Measurements from ENCODE around the gene TINAGL1.

Gene TINAGL1

DNA sequence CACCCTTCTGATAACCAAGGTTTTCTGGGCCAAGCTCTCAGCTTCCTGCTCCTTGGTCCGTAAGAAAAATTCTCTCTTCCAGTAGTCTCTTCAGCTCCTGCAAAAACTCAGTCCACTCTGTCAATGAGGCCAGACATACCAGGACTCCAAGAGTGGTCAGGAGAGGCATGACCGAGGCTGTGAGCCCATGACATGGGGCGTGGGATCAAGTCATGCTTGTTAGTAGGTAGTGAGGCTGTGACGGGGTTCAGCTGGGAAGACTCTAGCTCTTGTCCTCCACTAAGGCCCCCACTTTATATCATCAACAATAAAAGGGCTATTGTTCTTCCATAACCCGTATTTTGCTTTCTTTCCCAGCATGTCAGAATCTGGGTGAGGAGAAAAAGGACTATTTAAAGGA lies 31.0 kb downstream of the TINAGL1 start:
- no peak for DNase-seq (ENCODE audit: low read depth in 2 of 2)

DNA sequence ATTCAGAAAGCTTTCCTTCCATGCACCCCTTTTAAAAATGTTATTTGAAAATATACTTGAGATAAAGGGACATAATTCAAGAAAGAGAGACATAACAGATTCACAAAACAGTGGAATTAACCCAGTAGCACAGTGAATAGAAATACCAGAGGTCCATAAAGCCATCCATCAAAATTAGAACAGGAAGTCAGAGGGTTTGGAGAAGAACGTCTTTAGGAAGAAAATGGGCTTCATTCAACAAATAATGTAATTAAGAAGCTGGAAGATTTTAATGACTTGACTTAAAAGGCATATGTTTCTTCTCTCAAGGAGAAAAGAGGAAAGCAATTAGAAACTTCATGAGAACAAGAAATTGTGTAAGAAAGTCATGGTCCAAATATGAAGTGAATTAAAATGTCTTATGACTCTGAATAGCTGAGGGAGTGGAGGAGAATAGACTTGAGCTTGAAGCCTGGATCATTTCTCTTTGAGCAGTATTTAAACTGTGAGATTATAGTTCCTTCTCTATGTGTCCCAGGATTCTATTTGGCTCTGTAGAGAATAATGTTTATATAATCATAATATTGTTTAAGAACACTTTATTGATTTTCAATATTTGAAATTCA lies 33.3 kb downstream of the TINAGL1 start:
- no peak for DNase-seq (ENCODE audit: low read depth in 2 of 2)

DNA sequence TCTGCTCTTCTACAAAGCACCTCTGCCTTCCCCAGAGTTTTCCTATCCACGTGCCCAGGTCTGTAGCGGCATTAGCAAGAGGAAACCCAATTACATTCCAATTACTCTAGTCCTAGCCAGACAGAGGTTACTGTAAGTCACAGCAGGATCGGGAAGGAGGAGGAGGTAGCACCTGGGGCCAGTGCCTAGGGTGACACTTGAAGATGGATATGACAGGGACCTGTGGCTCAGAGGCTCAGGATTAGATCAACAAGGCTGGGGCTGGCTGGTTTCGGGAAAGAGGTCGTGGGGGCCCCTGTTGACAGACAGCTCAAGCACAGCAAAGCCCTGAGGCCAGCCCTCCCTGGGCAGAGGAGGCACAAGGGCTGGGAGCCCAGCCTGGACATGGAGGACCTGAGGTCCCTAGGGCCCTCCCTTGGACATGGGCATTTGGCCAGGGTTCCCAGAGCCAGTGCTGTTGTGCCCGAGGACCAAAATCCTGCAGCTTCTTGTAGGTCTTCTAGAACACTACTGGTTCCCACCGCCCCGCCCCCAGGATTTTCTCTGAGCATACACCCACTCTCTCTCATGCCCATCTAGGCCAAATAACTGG lies 38.2 kb downstream of the TINAGL1 start:
- DNase-seq (ENCODE audit: low read depth in 2 of 2) = no peak

DNA sequence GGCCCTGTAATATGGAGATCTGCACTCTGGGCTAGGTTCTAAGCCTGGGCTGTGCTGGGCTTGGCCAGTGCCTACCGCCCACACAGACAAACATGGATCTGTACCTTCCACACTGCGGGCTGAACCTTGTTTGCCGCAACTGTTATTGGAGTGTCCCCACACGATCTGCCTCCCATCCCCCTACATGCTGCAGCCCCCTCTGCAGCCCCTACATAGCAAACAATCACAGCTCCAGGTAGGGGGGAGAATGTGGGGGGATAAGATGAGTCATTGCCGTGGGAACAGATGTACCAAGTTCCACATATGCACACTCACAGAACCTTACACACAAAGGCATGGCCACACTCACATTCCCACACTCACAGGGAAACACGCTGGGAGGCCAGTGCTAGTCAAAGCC lies 39.1 kb downstream of the TINAGL1 start:
- DNase-seq (ENCODE audit: low read depth in 2 of 2) = no peak

DNA sequence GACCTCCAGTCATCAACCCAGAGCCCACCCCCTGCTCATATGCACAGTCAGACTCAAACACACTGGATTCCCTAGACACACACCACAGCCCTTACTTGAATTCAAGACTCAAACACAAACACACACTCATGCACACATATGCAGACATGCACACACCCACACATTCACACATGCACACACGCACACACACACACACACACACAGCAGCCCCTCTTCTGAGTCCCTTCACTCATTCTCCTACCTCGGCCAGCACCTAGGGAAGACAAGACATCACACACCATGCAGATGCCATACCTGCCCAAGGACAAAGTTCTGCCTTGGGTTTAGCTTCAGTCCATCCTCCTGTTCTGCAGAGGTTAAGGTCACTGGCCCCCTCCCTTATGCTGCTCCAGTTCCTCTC lies 39.6 kb downstream of the TINAGL1 start:
- no peak for DNase-seq (ENCODE audit: low read depth in 2 of 2)

DNA sequence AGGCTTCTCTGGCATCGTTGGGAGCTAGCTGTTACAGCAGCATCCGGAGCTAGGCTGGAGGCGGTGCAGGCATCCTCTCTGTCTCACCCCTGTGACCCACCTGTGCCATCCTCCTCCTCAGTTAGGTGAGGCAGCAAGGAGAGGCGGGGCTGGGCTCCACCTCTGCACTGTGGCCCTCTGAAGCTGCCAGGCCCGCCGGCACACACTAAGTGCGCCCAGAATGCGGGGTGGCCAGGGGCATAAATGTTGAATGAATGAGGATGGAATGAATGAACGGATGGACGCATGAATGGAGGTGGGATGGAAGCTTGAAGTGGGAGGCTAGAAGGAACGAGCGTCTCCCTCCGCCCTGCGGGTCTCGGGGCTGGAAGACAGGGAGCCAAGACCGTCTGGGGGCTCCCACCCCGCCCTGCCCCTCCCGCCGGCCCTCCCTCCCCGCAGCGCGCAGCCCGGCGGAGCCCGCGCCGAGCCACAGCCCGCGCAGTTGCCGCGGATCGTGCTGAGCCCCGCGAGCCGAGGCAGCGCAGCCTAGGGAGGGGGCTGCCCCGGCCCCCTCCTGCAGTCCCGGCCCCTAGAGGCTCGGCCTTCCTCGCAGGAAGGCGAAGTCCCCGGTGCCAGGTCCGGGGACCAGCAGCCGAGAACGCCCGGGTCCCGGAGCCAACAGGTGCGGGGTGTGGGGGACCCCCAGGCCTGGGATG lies 41.1 kb downstream of the TINAGL1 start, which contains the start of gene HCRTR1:
Gene HCRTR1, plus strand, starts transcription at position 472 of the 698 bp plus-strand sequence. CDS start 1,504 bp downstream, outside the sequence.
- DNase-seq (ENCODE audit: low read depth in 2 of 2) = no peak

DNA sequence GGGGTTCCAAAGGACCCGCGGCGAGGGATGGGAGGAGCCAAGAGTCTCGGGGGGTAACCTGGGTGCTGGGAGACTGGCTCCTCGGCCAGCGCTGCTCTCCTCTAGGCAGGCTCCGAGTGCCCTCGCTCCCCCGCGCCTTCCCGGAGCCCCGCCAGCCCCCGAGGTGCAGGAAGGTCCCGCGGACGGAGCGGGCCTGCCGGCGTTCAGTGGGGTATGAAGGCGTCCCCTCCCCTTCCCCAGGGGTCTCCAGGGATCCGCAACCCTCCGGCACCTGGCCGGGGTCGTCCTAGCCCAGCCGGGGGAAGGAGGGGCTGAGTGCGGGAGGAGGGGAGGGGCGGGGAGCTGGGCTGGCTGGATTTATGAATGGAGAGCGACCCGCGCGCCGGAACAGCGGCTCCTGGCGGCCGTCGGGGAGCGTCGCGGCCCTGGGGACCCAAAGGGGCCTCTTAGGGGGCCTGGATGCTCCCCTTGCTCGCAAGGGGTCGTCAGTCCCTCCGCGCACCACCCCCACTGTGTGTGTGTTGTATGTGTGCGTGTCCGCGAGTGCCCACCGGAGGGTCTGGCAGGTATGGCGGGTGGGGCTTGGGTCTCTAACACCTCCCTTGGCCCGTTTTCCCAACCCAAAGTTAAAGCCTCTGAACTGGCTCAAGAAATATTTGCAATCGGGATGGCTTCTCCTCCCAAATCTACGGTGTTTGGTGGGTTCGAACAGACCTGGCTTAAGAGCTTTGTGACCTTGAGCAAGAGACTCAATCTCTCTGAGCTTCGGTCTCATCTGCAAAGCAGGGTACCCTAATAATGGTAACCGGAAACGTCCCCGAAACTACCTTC lies 41.8 kb downstream of the TINAGL1 start:
- DNase-seq (ENCODE audit: low read depth in 2 of 2) = peak in 1 of 2 donors; percentile 23

DNA sequence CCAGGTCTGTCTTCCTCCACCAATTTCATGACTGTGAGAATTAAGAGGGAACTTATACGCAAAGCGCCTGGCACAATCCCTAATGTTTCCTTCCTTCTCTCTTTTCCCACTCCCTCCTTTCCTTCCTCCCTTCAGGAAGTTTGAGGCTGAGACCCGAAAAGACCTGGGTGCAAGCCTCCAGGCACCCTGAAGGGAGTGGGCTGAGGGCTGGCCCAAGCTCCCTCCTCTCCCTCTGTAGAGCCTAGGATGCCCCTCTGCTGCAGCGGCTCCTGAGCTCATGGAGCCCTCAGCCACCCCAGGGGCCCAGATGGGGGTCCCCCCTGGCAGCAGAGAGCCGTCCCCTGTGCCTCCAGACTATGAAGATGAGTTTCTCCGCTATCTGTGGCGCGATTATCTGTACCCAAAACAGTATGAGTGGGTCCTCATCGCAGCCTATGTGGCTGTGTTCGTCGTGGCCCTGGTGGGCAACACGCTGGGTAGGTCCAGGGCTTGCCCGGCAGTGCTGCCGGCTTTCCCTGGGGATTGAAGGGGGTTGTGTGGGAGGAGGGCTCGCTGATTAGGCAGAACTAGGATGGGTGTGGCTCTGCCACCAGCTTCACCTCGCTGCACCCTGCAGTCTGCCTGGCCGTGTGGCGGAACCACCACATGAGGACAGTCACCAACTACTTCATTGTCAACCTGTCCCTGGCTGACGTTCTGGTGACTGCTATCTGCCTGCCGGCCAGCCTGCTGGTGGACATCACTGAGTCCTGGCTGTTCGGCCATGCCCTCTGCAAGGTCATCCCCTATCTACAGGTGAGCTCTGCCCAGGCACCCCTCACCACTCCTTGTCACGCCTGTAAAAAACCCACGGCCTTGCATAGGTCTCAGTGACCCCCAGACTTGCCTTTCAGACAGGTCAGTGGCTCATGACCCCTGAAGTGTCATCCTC lies 42.9 kb downstream of the TINAGL1 start:
- DNase-seq (ENCODE audit: low read depth in 2 of 2) = no peak

DNA sequence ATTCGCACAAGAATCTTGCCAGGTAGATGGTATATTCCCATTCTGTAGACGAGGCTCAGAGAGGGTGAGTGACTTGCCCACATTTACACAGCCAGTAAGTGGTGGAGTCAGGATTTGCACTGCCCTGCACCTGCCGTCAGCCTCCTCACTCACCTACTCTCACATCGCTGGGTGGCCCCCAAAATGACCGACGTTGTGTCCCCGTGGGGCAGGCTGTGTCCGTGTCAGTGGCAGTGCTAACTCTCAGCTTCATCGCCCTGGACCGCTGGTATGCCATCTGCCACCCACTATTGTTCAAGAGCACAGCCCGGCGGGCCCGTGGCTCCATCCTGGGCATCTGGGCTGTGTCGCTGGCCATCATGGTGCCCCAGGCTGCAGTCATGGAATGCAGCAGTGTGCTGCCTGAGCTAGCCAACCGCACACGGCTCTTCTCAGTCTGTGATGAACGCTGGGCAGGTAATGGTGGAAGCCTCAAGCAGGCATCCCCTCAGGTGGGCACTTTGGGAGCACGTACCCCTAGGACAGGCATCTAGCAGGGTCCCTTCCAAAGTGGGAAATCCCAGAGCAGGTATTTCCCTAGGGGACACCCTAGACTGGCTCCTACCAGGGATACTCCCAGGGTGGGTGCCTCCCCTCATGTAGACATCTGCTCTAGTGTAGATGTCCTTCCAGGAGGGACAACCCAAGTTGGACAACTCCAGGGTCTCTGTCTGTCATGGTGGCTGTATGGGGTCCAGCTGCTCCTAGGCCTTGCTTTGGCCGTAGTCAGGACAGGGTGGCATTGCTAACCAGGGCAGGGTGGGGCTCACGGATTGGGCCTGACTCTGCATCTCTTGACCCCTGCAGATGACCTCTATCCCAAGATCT lies 44.5 kb downstream of the TINAGL1 start:
- no peak for DNase-seq (ENCODE audit: low read depth in 2 of 2)

DNA sequence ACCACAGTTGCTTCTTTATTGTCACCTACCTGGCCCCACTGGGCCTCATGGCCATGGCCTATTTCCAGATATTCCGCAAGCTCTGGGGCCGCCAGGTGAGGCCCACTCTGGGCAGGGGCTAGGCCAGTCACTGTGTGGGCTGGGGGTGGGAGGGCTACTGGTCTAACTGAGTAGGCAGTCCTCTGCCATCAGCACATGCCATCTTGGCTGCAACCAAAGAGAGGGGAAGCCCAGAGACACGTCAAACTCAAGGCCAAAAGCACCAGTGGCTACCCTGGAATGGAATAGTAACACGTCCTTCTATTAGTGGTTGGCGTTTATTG lies 45.1 kb downstream of the TINAGL1 start:
- no peak for DNase-seq (ENCODE audit: low read depth in 2 of 2)

DNA sequence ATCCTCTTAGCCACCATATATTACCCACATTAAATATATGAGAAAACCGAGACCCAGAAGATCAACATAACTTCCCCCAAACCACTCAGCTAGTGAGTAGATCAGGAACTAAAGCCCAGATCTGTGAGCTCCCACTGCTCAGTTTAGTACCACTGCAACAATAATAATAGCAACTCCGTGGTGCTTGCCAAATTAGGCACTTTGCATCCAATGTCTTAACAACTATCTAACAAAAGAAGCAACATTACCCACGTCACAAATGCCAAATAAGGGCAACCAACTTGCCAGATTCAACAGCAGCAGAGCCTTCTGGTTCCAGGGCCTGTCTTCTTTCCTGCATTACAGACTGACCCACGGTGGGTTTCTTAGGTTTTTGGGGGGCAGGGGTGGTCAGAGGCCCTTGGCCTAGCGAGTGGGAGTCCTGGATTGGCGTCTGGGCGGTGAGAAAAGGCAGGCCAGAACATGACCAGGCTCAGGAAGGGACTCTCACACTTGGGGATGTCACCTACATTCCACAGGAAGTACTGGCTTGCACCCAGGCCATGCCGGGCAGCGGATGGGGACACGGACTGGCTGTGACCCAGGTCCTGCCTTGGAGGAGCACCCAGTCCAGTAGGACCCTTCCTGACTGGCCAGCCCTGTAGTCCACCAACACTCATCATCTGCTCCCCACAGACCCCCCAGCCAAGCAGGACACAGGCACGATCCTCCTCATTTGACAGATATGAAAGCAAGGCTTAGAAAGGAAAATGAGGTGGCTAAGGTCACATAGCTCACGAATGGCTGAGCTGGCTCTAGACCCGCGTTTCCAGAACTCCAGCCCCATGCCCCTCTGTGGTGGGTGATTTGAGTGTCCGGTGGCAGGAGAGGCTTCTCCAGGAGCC lies 45.8 kb downstream of the TINAGL1 start:
- no peak for DNase-seq (ENCODE audit: low read depth in 2 of 2)

DNA sequence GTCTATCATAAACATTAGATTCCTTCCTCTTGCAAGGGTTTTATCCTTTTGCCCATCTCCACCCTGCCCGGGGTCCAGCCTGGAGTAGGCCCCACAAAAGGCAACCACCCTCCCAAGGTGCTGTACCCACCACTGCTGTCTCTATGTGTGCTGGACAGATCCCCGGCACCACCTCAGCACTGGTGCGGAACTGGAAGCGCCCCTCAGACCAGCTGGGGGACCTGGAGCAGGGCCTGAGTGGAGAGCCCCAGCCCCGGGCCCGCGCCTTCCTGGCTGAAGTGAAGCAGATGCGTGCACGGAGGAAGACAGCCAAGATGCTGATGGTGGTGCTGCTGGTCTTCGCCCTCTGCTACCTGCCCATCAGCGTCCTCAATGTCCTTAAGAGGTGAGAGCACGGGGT lies 47.0 kb downstream of the TINAGL1 start:
- no peak for DNase-seq (ENCODE audit: low read depth in 2 of 2)

DNA sequence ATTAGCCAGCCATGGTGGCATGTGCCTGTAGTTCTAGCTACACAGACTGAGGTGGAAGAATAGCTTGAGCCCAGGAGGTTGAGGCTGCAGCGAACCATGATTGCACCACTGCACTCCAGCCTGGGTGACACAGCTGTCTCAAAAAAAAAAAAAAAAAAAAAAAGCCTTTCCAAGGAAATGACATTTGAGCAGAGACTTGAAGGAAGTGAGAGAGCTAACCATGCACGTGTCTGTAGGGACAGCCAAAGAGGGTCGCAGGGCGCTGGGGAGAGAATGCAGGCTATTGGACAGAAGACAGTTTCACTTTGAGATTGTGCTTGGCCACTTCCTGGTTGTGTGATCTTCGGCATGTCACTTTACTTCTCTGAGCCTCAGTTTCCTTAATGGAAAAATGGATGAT lies 48.0 kb downstream of the TINAGL1 start:
- no peak for DNase-seq (ENCODE audit: low read depth in 2 of 2)

DNA sequence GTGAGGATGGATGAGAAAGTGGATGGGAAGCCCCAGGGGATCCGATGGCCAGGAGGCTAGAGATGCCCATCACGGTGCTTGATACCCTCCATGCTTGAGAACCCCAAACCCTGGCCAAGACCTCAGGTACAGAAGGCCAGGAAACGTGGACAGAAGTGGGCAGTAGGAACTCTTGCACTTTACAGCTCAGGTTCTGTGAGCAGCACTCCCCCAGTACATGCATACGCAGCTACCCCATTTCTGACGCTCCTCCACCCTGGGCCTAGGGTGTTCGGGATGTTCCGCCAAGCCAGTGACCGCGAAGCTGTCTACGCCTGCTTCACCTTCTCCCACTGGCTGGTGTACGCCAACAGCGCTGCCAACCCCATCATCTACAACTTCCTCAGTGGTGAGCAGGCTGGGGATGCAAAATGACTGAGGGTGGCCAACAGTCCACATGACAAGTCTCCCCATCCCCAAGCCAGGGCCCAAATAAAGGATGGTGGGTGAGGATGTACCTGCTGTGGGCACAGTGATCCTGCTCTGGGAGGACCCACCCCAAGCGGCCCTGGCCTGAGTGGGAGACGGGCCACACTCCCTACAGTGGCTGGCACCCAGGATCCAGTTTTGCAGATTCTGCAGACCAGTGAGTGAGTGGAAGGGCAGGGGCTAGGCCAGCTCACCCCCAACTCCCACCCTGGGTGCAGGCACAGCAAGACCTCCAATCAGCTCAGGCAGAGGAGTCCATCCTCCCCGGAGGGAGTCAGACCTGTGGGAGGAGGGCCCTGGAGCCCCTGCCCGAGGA lies 48.6 kb downstream of the TINAGL1 start:
- no peak for DNase-seq (ENCODE audit: low read depth in 2 of 2)

DNA sequence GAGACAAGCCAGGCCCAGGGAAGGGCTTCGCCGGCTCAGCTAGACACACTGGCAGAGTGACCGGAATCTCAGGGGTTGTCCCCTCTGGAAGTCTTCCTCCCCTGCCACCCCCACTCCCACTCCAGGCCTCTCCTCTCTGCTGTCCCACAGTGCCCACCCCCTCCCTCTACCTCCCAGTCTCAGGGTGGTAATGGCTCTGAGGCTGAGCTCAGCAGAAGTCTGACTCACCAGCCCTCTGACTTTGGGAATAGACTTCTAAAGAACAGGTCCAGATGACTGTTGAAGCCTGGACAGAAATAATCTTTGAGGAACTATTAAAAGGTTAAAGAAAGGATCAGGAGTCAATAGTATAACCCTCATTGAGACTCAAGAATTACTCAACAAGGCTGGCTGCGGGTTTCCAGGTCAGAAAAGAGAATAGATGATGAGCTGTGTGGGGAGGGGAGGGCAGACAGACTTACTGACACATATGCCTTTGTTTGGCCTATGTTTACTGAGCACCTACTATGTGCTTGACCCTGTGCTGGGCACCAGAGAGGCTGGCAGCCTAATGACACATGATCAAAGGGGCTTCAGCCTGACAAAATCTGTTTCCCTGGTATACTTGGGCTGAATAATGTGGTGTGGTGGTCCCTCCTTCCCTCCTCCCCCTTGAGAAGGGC lies 49.4 kb downstream of the TINAGL1 start:
- no peak for DNase-seq (ENCODE audit: low read depth in 2 of 2)

DNA sequence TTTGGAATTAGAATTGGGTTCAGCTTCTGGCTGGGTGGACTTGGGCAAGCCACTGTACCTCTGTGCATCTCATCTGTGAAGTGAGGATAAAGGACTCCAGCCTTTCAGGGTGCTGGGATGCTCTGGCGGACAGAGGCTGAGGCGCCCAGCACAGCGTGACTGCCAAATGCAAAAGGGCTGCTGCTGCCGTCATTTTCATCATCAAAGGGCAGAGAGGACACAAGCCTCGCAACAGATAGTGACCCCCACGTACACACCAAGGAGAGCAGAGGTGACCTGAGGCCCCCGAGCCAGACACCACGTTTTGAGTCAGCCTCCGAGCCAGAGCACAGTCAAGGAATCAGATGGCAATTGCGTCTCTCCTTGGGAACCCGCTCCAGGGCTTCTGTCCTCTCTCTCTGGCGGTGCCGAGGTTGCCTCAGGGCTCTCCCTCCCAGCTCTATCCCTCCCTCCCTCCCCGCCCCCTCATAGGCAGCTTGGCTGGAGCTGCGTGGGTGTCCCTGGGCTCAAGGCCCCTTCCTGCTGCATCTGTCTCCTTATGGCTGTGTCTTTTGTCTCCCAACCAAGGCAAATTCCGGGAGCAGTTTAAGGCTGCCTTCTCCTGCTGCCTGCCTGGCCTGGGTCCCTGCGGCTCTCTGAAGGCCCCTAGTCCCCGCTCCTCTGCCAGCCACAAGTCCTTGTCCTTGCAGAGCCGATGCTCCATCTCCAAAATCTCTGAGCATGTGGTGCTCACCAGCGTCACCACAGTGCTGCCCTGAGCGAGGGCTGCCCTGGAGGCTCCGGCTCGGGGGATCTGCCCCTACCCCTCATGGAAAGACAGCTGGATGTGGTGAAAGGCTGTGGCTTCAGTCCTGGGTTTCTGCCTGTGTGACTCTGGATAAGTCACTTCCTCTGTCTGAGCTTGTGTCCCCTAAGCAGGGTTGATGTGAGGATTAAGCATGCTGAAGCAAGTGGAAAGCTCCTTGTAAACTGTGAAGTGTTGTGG lies 50.2 kb downstream of the TINAGL1 start:
- DNase-seq (ENCODE audit: low read depth in 2 of 2) = no peak
